Mesenteric fat pad (tissue), 1 donor: ENCODE data around the gene TXNRD2. TPM values are rescaled to one million over a fixed set of nuclear protein-coding genes. Genes with fewer than 3 reads are reported as not detected.
"Not testable (repeated sequence)": the region's sequence is repeated elsewhere in the genome, so short reads cannot be mapped to it uniquely, and the experiment has no call there.

Source experiments
- DNase-seq: peaks from one replicate; pipeline ENCODE4 v3.0.0-alpha.2; 2020; ENCODE audit warnings: low spot score
- total RNA-seq: library from RNA; stranded (reverse); fragmentation: NEBNext Ultra II Directional; extraction: Animal tissue kit (Norgen Biotek cat#: 25700); gene quantifications from one replicate; pipeline ENCODE4 v1.2.1, GENCODE V29; 2021
- donor health status: DM: yes; HTN: yes; CAD: no.

Gene TXNRD2
- total RNA-seq, 1 donor from 2014 or later = 20.2 TPM

DNA sequence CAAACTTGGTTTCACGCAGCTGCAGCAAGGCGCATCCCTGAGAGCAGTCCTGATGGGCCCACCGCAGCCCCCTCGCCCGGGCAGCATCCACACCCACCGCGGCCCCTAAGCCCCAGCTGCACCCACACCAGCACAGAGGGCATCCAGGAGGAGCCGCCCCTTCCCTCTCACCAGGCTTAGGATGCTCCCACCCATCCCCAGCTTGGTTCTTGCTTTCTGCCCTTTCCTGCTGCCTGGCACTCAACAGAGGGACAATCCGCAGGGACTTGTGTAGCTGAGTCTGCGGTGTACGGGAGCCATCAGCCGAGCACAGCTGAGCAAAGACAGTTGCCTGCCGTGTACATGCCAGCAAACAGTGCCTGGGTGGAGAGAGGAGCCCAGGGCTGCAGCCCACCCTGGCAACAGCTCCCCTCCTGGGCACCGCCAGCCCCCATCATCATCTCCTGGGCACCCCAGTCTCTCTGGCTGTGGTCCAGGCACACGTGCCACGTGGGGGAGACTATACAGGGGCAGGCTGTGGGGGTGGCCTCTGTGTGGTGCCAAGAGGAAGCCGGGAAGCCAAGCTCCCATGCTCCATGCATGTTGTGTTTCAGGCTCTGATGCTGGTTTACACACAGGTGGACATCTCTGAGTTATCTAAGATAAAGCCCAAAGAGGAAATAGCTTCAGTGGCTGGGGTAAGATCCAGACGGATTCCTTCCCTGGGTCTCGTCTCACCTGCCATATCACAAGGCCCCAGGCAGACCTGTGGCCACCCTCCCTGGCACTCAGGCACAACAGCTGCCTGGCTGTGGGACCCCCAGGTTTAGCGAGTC is 50.9 kb downstream of the TXNRD2 start:
- no peak for DNase-seq

- DNase-seq = no peak
Observed at GRCh38 chr22:19889951-19890350, 51.7 kb downstream of the TXNRD2 start.

- no peak for DNase-seq
Observed at GRCh38 chr22:19888131-19888746, 53.4 kb downstream of the TXNRD2 start.

GRCh38 chr22:19887256-19887985 is 54.2 kb downstream of the TXNRD2 start:
- no peak for DNase-seq

GRCh38 chr22:19886605-19887255 is 54.9 kb downstream of the TXNRD2 start:
- no peak for DNase-seq

DNA sequence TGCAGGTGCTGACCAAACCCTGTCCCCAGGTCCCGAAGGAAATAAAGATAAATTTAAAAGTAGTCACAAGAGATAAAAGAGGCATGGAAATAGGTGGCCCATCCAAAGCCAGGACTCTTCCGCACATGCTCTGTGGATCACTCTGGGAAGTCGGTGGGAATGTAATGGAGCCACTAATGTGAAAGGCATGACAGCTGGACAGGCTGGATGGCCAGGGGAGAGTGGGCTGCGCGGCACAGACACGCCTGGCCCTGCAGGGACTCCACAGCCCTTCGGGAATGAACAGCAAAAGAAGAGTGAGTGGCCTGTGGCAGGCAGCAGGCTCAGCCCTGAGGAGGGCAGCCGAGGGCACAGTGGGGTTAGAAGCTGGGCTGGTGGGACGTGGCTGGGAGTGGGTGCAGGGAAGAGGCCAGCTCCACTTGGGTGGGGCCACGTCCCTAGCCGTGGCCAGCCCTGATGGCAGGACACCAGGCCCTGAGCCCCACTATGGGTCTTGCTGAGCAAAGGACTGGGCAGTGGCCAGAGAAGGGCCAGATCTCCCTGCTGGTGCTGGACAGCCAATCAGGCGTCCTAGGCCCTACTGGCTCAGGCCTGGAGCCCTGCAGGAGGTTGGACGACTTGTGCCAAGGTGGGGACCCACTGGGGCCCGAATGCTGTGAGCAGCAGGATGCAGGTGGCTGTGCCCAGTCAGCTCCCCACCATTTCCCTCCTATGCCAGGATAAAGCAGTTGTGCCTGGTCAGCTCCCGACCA is 55.6 kb downstream of the TXNRD2 start:
- DNase-seq = no peak

GRCh38 chr22:19884954-19885751 is 56.5 kb downstream of the TXNRD2 start:
- no peak for DNase-seq

- DNase-seq = no peak
Observed at GRCh38 chr22:19884161-19884953, 57.3 kb downstream of the TXNRD2 start.

DNA sequence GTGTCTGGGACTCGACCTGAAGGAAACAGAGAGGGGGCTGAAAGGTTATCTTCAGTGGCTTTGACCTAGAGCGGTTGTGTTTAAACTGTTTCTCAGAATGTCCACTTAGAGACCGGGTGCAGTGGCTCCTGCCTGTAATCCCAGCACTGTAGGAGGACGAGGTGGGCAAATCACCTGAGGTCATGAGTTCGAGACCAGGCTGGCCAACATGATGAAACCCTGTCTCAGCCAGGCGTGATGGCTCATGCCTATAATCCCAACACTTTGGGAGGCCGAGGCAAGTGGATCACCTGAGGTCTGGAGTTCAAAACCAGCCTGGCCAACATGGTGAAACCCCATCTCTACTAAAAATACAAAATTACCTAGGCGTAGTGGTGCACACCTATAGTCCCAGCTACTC is 58.2 kb downstream of the TXNRD2 start:
- DNase-seq = not testable (repeated sequence)

DNA sequence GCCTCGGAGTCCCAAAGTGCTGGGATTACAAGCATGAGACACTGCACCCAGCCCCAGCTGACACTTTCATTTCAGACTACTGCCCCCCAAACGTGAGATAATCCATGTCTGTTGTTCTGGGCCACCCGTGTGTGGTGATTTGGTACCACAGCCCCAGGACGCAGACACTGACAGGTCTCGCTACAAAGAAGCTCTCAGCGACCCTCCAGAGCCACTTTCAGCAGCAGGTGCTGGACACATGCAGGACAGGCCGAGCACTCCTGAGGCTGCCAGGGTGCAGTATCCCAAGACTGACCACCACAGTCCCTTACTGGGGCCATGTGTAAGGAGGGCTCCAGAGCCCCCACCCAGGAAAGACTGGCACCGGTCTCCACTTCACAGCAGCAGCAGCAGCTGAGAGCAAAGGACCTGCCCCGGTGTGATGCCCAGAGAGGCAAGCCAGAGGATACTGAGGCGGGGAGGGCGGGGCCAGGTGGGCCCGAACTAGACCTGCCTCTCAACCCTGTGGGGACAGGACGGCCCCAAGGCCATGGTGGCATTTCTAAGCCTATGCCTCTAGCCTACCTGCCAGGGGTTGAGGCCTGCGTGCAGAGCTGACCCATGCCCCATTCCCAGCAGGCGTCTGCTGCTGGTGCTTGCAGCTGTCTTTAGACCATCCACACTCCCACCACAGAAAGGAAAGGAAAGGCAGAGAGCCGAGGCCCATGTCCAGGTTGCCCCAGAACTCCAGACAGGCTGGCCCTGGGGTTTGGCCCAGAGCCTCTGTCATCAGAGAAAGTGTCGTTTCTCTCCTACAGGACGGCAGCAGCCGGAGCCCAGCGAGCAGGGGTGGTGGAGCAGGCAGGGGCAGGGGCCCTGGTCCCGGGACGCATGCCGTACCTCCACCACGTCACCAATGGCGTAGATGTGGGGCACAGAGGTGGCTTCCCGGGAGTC is 58.9 kb downstream of the TXNRD2 start:
- DNase-seq = peak; percentile 85

- peak; percentile 85 for DNase-seq
Observed at GRCh38 chr22:19880786-19881569, 60.6 kb downstream of the TXNRD2 start.

GRCh38 chr22:19879992-19880785 is 61.4 kb downstream of the TXNRD2 start:
- DNase-seq = peak; percentile 84

- no peak for DNase-seq
Observed at GRCh38 chr22:19879643-19879991, 62.0 kb downstream of the TXNRD2 start.

- peak; percentile 72 for DNase-seq
Observed at GRCh38 chr22:19879246-19879570, 62.4 kb downstream of the TXNRD2 start.

DNA sequence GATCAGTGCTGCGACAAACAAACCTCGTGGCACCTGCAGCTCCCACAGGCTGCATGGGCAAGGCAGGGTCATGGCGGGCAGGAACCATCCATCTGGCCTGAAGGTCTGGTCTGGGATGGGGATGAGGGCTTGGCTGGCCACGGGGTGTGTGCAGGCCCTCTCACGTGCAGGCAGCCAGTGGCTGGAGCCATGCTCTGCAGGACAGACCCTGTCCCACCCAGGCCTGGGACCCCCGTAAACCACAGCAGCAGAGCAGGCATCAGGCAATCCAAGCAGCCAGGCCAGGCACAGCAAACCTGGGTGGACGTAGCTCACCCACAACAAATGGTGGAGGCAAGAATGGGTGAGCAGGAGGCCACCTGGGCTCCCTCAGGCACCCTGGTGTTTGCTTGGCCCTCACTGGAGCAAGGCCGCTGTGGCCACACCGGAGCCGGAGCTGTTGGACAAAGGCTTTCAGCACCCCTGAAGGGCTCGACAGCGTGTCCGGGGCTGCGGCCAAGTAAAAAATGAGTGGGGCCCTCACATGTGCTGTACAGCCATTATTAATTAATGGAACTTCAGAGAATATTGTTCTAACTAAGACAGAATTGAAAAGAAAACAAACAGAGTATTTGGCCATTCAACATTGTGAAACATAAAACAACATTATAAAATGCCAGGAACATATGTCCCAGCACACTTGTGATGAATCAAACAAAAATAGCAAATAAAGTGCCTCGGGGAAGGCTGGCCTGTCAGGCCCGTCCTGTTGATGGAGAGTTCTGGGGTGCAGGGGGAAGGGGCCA is 63.0 kb downstream of the TXNRD2 start:
- DNase-seq = peak; percentile 87
